Measurements from ENCODE around the gene CSN1S1.

DNA sequence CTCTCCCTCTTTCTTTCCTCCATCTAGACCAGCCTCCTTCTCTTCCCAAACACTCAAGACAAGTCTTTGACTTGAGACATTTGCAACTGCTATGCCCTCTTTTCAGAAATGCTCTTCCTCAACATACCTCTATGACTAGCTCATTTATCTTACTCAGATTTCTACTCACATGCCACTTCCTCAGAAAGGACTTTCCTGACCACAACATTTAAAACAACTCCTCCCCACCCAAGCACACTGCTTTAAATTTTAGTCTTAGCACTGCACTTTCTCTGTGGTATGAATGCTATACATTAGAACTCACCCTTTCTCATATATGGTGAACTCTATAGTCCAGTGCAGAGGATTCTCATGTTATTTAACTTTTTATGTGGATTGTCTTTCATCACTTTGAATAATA is 42.5 kb upstream of the CSN1S1 start:
- TF ChIP-seq EZH2 (IDR thresholded peaks at IDR 0.05) (no peak), POLR2AphosphoS5 (IDR thresholded peaks at IDR 0.05; ENCODE audit: borderline replicate concordance, low read depth, low read length) (no peak)

All from SK-N-MC (cell line).